ENCODE measurements around the gene ABLIM2. TPM values are rescaled to one million over a fixed set of nuclear protein-coding genes. Genes with fewer than 3 reads are reported as not detected.

The ABLIM2 gene
- total and polyA plus RNA-seq, 2 experiments from 2014 or later, result 4.9 to 5.8 TPM

DNA sequence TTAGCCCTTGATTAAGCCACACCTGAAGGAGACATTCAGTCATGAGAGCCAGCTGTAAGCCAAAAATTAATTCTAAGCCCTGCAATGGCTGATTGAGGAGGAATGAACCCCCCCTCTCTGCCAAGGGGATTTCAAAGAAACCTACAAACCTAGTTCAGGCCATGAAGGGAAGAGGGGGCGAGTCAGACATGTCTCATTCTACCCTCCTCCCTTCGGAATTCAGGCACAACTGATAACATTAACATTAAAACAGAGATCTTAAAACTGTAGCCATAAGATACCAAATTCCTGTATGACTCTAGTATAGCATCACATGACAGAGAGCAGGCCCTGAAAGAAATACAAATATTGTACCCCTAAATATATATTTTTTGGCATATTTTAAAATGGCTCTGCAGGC, 178.6 kb downstream of the ABLIM2 start:
- H3K4me1 ChIP-seq (ENCODE audit: low read depth), result no peaks in the 10 kb centered on the region
- no peak overlapping the region for H3K27ac ChIP-seq
- H3K36me3 ChIP-seq, result no peaks in the 10 kb centered on the region
- peak in 1 of 2 donors; percentile 16 for DNase-seq (ENCODE audit: low read depth in 1 of 2, low spot score in 1 of 2)
- no peak for TF ChIP-seq CTCF (IDR thresholded peaks at IDR 0.05; ENCODE audit: low read depth, low read length)
- no peaks in the 10 kb centered on the region for H3K9me3 ChIP-seq (ENCODE audit: low read depth)
- H3K27me3 ChIP-seq, result no peaks in the 10 kb centered on the region
- H3K4me3 ChIP-seq, result no peak overlapping the region

DNA sequence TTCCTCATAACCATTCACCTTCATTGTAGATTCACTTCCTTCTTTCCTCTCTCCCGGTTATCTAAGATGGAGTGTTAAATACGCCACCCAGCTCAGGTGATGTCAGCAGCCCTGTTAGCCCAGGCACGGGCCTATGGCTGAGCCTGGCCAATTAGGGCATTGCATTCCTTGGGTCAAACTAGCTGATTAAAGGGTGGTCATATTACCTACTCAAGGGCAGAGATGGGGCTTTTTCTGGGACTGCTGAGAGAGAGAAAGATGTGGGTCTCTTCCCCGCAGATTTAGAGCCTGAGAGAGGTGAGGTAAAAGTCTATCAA, 179.0 kb downstream of the ABLIM2 start:
- no peak for TF ChIP-seq CTCF (IDR thresholded peaks at IDR 0.05; ENCODE audit: low read depth, low read length)
- Histone ChIP-seq H3K27ac (no peak overlapping the region), H3K9me3 (ENCODE audit: low read depth) (no peaks in the 10 kb centered on the region), H3K36me3 (no peaks in the 10 kb centered on the region), H3K4me1 (ENCODE audit: low read depth) (no peaks in the 10 kb centered on the region), H3K27me3 (no peaks in the 10 kb centered on the region), H3K4me3 (no peak overlapping the region)
- no peak for DNase-seq (ENCODE audit: low read depth in 1 of 2, low spot score in 1 of 2)

DNA sequence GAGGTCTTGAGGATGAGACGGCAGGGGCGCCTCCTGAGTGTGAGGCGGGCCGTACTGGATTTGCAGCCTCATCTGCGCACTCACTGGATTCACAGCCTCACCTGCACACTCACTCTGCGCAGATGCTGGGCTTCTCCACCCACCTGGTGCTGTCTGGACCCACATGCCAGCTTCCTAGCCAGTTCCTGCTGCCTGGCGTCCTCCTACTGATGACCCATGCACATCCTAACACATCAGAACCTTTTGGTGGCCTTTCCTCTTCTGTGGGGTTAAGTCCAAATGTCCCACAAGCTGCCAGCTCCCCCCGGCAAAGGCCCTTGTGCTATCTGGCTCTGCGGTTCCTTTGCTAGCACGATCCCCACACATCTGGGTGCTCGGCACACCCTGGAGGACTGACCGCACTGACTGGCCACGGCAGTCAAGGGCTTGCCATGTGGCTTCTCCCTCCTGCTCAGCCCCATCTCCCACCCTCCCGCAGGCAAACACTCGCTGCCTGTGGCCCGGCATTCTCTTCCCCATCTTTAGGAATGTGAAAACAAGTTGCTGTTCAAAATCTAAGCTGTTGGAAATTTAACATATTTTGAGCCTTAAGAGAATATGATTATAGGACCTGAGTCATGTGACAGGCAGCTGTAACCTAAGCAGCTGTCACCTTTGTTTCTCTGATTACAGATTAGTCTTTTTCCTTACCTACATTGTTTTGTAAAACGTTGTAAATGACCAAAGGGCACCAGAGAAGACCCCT, 179.5 kb downstream of the ABLIM2 start:
- no peak for TF ChIP-seq CTCF (IDR thresholded peaks at IDR 0.05; ENCODE audit: low read depth, low read length)
- no peaks in the 10 kb centered on the region for H3K27me3 ChIP-seq
- H3K9me3 ChIP-seq (ENCODE audit: low read depth), result no peaks in the 10 kb centered on the region
- H3K4me3 ChIP-seq, result no peak overlapping the region
- no peak overlapping the region for H3K27ac ChIP-seq
- DNase-seq (ENCODE audit: low read depth in 1 of 2, low spot score in 1 of 2), result peak in 1 of 2 donors; percentile 54
- H3K36me3 ChIP-seq, result no peaks in the 10 kb centered on the region
- H3K4me1 ChIP-seq (ENCODE audit: low read depth), result no peaks in the 10 kb centered on the region

- Histone ChIP-seq H3K27me3 (no peaks in the 10 kb centered on the region), H3K36me3 (no peaks in the 10 kb centered on the region), H3K27ac (no peak overlapping the region), H3K9me3 (ENCODE audit: low read depth) (no peaks in the 10 kb centered on the region), H3K4me1 (ENCODE audit: low read depth) (no peaks in the 10 kb centered on the region), H3K4me3 (no peak overlapping the region)
- TF ChIP-seq CTCF (IDR thresholded peaks at IDR 0.05; ENCODE audit: low read depth, low read length), result no peak
- DNase-seq (ENCODE audit: low read depth in 1 of 2, low spot score in 1 of 2), result peak in 1 of 2 donors; percentile 15
Observed at GRCh38 chr4:7978489-7978888, 180.1 kb downstream of the ABLIM2 start.

- no peaks in the 10 kb centered on the region for H3K36me3 ChIP-seq
- H3K4me1 ChIP-seq (ENCODE audit: low read depth), result no peaks in the 10 kb centered on the region
- no peak overlapping the region for H3K4me3 ChIP-seq
- H3K9me3 ChIP-seq (ENCODE audit: low read depth), result no peaks in the 10 kb centered on the region
- DNase-seq (ENCODE audit: low read depth in 1 of 2, low spot score in 1 of 2), result no peak
- TF ChIP-seq CTCF (IDR thresholded peaks at IDR 0.05; ENCODE audit: low read depth, low read length), result no peak
- H3K27me3 ChIP-seq, result no peaks in the 10 kb centered on the region
- no peak overlapping the region for H3K27ac ChIP-seq
Observed at GRCh38 chr4:7976634-7977033, 182.0 kb downstream of the ABLIM2 start.

Data from cardiac muscle cell (in vitro differentiated cells and primary cell).